Heart left ventricle (tissue), 16 donors: Measurements from ENCODE around the gene MSL1. TPM values are rescaled to one million over a fixed set of nuclear protein-coding genes. Genes with fewer than 3 reads are reported as not detected.
A peak's percentile ranks its signal among the peaks of the same experiment; 100 is the strongest.

ENCODE experiments used
- ATAC-seq, 4 donors: fragments of 200-7000 bp; cut with Tn5 transposase; one replicate each; pipeline ENCODE4 v1.9.1; 2020 to 2022; ENCODE audit warnings: moderate library complexity in 4 of 4, mild to moderate bottlenecking in 3 of 4, moderate number of reproducible peaks in 1 of 4
- DNase-seq, 5 donors: peaks; one replicate each; pipeline ENCODE4 v3.0.0-alpha.2; 2020
- H3K27ac ChIP-seq, 12 donors: fragments of 200-600 bp; sonication (generic) in 4 of 12; one replicate each; pipeline versions ENCODE4 v1.5.0 to v1.8.0; 2016 to 2022; ENCODE audit warnings: mild to moderate bottlenecking in 2 of 12
- H3K27me3 ChIP-seq, 9 donors: fragments of 200-600 bp; sonication (generic) in 2 of 9; one replicate each; pipeline versions ENCODE4 v1.5.1 to v1.8.0; 2016 to 2022; ENCODE audit warnings: mild to moderate bottlenecking in 3 of 9
- H3K36me3 ChIP-seq, 9 donors: fragments of 200-600 bp; sonication (generic) in 2 of 9; one replicate each; pipeline versions ENCODE4 v1.5.0 to v1.8.0; 2018 to 2022; ENCODE audit warnings: mild to moderate bottlenecking in 2 of 9
- H3K4me1 ChIP-seq, 12 donors: fragments of 200-600 bp; sonication (generic) in 4 of 12; one replicate each; pipeline versions ENCODE4 v1.5.0 to v1.8.0; 2016 to 2022; ENCODE audit warnings: mild to moderate bottlenecking in 3 of 12
- H3K4me3 ChIP-seq, 12 donors: fragments of 200-600 bp; sonication (generic) in 4 of 12; one replicate each; pipeline versions ENCODE4 v1.5.0 to v1.8.0; 2017 to 2022; ENCODE audit warnings: mild to moderate bottlenecking in 9 of 12, moderate library complexity in 4 of 12
- H3K9me3 ChIP-seq, 12 donors: fragments of 200-600 bp; sonication (generic) in 4 of 12; one replicate each; pipeline versions ENCODE4 v1.5.0 to v1.8.0; 2016 to 2022; ENCODE audit warnings: mild to moderate bottlenecking in 1 of 12
- POLR2A ChIP-seq, 2 donors: fragments of 450-650 bp; IDR thresholded peaks; one replicate each; pipeline ENCODE4 v1.6.1; 2017; ENCODE audit warnings: antibody characterized with exemption in 2 of 2, mild to moderate bottlenecking in 2 of 2, moderate library complexity in 2 of 2
- WGBS, 4 donors: extraction: QIAGEN DNeasy Blood & Tissue Kit in 2 of 4; methylation state at CpG; one replicate each; pipeline versions ENCODE4 v1.1.5 to v1.1.7; 2013 to 2018; 5-methylcytosine and 5-hydroxymethylcytosine counted together
- intact Hi-C, 10 donors: fragments of 100-400 bp; cut with DNase I; formaldehyde crosslinking; loops; one replicate each; pipeline versions ENCODE4 v1.11.1 to v1.14.2; 2022
- polyA plus RNA-seq, 2 donors: library from polyadenylated mRNA; stranded (reverse); fragments of 200-250 nt; gene quantifications; one replicate each; pipeline ENCODE4 v1.2.3, GENCODE V29; 2013
- total RNA-seq, 9 donors: library from RNA; depleted of rRNA in 2 of 9; stranded (reverse); fragments of >200 nt in 2 of 9; fragmentation: NEBNext Ultra II Directional in 3 of 9; extraction: Animal tissue kit (Norgen Biotek cat#: 25700) in 3 of 9; gene quantifications; one replicate each; pipeline versions ENCODE4 v1.1.0 to v1.2.4, GENCODE V29; 2016 to 2023
- TF ChIP-seq, protein P1 (sequence below), 12 donors: fragments of 200-600 bp; sonication (generic) in 4 of 12; IDR thresholded peaks; one replicate each; pipeline versions ENCODE4 v1.5.0 to v1.8.0; 2018 to 2022; ENCODE audit warnings: antibody characterized with exemption in 12 of 12, mild to moderate bottlenecking in 5 of 12
- donor health status: ischemic (EF 13 %, LVEDD 7.1; RV severe dilation, severe dysfunction).
- donor health status: healthy with polysubstance abuse.
- donor health status: DM: no; HTN: yes; CAD: no.
- donor health status: DM: no; HTN: no; CAD: no.
- donor health status: ischemic (EF 25% LVEDD 6.9; RV normal size, moderate dysfunction).
- donor health status: ischemic (EF 25% LVEDD 5.7; RV mildly dilated, moderate dysfunction).
- donor health status: healthy.
- donor health status: DM: yes; HTN: yes; CAD: no.
- donor health status: ischemic (EF 35%, LVEDD 5.7; RV mildly dilated, moderate dysfunction).
- donor health status: nonischemic (EF 11% LVEDD 7.7; RV severe dilation, severe dysfunction).
- donor health status: DM: yes; HTN: yes; CAD: no.
- donor health status: PGD.
- donor health status: ischemic (EF 29% LVEDD 5.4; RV normal size, mild dysfunction).
- donor health status: nonischemic (EF 23%, LVEDD 6.1; RV moderate dilation, normal function).

The MSL1 gene
- total and polyA plus RNA-seq, 11 donors, result 32.0 to 54.7 (median 45.1) TPM

DNA sequence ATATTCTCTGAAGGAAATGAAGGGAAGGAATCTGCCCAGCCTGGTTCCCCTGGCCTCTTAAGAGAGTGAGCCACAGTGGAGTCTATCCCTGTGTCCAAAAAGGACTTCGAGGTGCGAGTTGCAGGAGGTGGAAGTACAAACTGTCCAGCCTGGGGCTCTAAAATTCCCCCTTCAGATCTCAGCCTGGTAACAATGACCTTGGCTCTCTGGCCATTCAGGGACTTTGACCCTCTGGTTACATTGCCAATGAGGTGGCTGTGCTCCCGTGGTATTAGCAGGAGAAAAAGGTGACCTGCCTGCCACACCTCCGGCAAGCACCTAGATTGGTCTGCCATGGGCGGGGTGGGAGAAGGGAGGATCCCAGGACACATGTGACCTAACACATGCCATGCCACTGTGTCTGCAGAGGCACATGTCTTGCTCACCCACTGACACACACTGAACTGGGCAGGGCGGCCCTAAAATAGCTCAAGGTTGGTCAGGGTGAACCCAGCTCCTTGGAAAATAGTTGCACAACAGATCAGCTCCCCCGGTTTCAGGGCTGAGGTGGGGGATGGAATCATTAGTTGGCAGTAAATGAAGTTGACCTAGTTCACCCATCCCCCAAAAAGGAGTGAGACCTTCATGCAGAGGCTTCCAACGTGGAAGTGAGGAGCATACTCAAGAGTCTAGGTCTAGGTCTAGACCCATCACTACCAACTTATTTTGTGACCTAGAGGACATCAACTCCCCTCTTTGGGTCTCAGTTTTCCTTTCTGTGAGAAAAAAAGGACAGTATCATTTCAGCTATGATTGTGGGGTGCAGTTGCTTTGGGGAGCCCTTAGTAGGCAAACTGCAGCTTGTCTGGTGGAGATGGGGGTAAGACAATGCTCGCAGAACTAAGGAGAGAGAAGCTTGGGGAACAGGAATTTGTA, 23.6 kb upstream of the MSL1 start:
- Histone ChIP-seq H3K36me3 (peaks cover 0 to 56% (median 47%) of the 10 kb centered on the region in 9 donors), H3K4me1 (peaks cover 16 to 92% (median 79%) of the 10 kb centered on the region in 12 donors), H3K4me3 (peak overlapping the region in 11 of 12 donors; percentile 2 to 100 (median 83)), H3K27me3 (no peaks in the 10 kb centered on the region), H3K27ac (peak overlapping the region; percentile 92 to 100 (median 97)), H3K9me3 (no peaks in the 10 kb centered on the region)
- TF ChIP-seq, protein P1, sequence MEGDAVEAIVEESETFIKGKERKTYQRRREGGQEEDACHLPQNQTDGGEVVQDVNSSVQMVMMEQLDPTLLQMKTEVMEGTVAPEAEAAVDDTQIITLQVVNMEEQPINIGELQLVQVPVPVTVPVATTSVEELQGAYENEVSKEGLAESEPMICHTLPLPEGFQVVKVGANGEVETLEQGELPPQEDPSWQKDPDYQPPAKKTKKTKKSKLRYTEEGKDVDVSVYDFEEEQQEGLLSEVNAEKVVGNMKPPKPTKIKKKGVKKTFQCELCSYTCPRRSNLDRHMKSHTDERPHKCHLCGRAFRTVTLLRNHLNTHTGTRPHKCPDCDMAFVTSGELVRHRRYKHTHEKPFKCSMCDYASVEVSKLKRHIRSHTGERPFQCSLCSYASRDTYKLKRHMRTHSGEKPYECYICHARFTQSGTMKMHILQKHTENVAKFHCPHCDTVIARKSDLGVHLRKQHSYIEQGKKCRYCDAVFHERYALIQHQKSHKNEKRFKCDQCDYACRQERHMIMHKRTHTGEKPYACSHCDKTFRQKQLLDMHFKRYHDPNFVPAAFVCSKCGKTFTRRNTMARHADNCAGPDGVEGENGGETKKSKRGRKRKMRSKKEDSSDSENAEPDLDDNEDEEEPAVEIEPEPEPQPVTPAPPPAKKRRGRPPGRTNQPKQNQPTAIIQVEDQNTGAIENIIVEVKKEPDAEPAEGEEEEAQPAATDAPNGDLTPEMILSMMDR (IDR thresholded peaks at IDR 0.05), result no peak
- no peak for TF ChIP-seq POLR2A (IDR thresholded peaks at IDR 0.05)
- WGBS, 4 donors, result 18 to 26% (median 21%) methylated on average over 9 of the region's 9 CpGs
- DNase-seq, result peak; percentile 70 to 87 (median 74)
- intact Hi-C loops, result loop anchor here in 4 of 10 donors (1.0 to 10.0 kb wide), 4 partner anchors 15 to 83 kb away; partner anchors contain the start of genes CSF3 (in 1 of the 4) and THRA (in 1 of the 4)
- ATAC-seq, result peak; percentile 14 to 36 (median 26)

DNA sequence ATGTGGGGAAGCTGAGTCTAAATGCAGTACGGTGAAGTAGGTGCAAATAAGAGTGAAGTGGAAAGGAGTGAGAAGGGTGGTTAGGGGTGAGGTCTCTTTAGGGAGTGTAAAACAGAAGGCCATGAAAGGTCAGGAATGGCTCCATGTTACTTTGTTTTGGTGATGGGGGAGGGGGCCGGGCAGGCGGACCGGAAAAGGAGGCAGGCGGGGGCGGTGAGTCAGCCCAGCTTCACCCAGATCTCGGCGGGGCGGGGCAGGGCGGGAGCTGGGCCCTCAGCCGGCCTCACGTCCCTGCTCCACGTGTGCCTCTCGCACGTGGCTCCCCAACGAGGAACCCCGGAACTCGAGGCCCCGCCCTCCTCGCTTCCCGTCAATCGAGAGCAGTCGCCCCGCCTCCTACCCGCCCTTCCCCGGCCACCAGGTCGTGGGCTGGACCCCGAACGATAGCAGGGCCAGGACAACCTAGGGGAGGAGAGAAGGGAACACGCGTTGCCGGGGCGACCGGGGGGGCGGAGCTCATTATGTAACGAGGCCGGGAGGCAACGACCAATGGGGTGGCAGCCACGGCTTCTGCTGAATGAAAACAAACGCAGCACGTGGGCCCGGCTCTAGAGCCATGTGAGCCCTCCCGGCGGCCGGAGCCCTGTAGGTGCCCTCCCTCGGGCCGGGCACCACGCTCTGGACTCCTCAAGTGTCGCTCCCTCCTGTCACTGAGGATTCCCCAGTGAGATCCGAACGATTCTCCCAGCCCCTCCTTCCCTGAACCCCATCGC, 22.7 kb upstream of the MSL1 start:
- peak; percentile 100 for DNase-seq
- Histone ChIP-seq H3K36me3 (peaks cover 0 to 48% (median 39%) of the 10 kb centered on the region in 9 donors), H3K4me1 (peaks cover 20 to 93% (median 79%) of the 10 kb centered on the region in 12 donors), H3K27ac (peak overlapping the region; percentile 93 to 100 (median 98)), H3K9me3 (no peaks in the 10 kb centered on the region), H3K4me3 (peak overlapping the region; percentile 72 to 100 (median 84)), H3K27me3 (no peaks in the 10 kb centered on the region)
- peak; percentile 75 to 87 (median 82) for ATAC-seq
- intact Hi-C loops, result loop anchor here in 6 of 10 donors (1.0 to 10.0 kb wide), 4 partner anchors 12 to 84 kb away; partner anchors contain the start of genes CSF3 (in 1 of the 6) and THRA (in 1 of the 6)
- whole genome bisulfite sequencing, 4 donors, result 0 to 1% (median 1%) methylated on average over 27 to 52 of the region's 52 CpGs
- TF ChIP-seq POLR2A (IDR thresholded peaks at IDR 0.05), result peak; percentile 64 to 89
- TF ChIP-seq, protein P1 (IDR thresholded peaks at IDR 0.05), result no peak

DNA sequence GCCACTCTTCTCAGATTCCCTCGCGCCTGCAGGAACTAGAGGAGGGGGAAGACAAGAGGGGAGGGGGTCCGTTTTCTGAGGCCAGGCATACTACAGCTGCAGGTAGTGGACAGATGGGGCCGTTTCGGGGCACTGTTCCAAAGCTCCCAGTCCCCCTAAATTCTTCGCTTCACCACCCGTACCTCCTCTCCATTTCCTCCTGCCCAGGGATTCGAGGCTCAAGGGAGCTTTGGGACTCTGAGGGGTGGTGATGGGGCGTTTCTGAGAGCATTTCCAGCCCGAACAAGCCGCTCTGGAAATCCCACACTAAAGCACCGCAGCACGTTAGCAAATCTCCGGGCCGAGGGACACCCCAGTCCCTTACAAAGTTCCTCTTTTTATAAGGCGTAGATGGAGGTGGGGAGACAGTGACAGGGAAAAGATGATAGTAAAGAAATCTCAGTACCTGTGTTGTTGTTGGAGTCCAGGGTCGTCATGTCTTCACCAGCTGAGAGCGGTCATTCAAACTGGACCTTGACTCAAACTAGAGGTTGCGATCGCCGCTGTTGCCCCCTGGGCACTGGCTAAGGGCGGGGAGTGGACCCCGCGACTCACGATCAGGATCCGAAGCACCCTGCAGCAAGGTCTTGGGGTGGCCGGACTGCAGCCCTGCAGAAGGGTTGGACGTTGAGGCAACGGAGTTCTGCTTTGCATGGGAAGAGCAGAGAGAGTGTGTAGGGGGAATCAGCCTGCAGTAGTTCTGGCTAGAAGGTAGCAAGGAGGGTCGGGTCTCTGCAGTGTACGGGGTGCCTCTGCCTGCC, 22.0 kb upstream of the MSL1 start:
- intact Hi-C loops, result loop anchor here in 6 of 10 donors (1.0 to 10.0 kb wide), 3 partner anchors 11 to 85 kb away; partner anchors contain the start of genes CSF3 (in 1 of the 6) and THRA (in 1 of the 6)
- H3K27me3 ChIP-seq, result no peaks in the 10 kb centered on the region
- H3K36me3 ChIP-seq, result peaks cover 0 to 40% (median 31%) of the 10 kb centered on the region in 9 donors
- 0 to 2% (median 1%) methylated on average over 28 to 31 of the region's 31 CpGs for WGBS, 4 donors
- H3K27ac ChIP-seq, result peak overlapping the region; percentile 76 to 100 (median 98)
- ATAC-seq (peak; percentile 0 to 1 (median 0)), DNase-seq (peak in 1 of 5 donors; percentile 26)
- H3K4me3 ChIP-seq, result peak overlapping the region; percentile 72 to 100 (median 84)
- peaks cover 20 to 92% (median 76%) of the 10 kb centered on the region in 12 donors for H3K4me1 ChIP-seq
- no peaks in the 10 kb centered on the region for H3K9me3 ChIP-seq
- TF ChIP-seq, protein P1 (IDR thresholded peaks at IDR 0.05), result no peak
- TF ChIP-seq POLR2A (IDR thresholded peaks at IDR 0.05), result no peak
